WERI-Rb-1 (cell line): ENCODE results near the gene ARHGAP40.

Experiments
- DNase-seq: peaks from one replicate; pipeline ENCODE4 v3.0.0-alpha.2; 2020
- H3K27ac ChIP-seq: fragments of 250-450 bp; sonication (Bioruptor Pico); 2 replicates; pipeline ENCODE4 v1.5.1; 2020; ENCODE audit warnings: mild to moderate bottlenecking, moderate library complexity
- H3K27me3 ChIP-seq: fragments of 250-450 bp; sonication (Bioruptor Pico); 2 replicates; pipeline ENCODE4 v1.5.1; 2021; ENCODE audit warnings: mild to moderate bottlenecking, low read depth, moderate library complexity; ENCODE audit not compliant: insufficient read depth, severe bottlenecking
- H3K36me3 ChIP-seq: fragments of 250-450 bp; sonication (Bioruptor Pico); 2 replicates; pipeline ENCODE4 v1.5.1; 2020; ENCODE audit warnings: mild to moderate bottlenecking, moderate library complexity
- H3K4me3 ChIP-seq: 2 replicates; pipeline ENCODE4 v1.5.1; 2011; ENCODE audit warnings: low read depth, mild to moderate bottlenecking, control low read depth, low read length
- H3K9me3 ChIP-seq: fragments of 250-450 bp; sonication (Bioruptor Pico); 2 replicates; pipeline ENCODE4 v1.5.1; 2021; ENCODE audit warnings: mild to moderate bottlenecking, moderate library complexity; ENCODE audit not compliant: severe bottlenecking
- TF ChIP-seq, protein P1 (sequence below): IDR thresholded peaks from 2 replicates; pipeline ENCODE4 v1.5.1; 2011; ENCODE audit warnings: low read depth, mild to moderate bottlenecking, control low read depth, inconsistent platforms, low read length

The ARHGAP40 gene

DNA sequence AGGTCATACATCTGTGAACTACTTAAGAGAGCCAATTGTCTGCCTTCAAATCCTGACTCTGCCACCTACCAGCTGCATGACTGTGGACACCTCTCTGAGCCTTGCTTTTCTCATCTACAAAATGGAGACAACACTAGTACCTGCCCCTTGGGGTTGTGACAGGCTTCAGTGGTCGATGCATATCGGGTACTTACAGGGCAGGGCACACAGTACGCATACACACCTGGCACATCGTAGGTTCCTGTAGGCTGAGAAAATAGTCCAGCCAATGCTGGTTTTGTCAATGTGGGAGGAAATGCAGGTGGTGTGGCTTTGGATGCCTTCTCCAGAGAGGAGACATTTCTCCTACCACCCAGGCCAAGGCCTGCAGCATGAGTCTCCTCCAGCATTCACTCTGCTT lies 18.3 kb upstream of the ARHGAP40 start:
- no peaks in the 10 kb centered on the region for H3K36me3 ChIP-seq
- no peaks in the 10 kb centered on the region for H3K27me3 ChIP-seq
- TF ChIP-seq, protein P1, sequence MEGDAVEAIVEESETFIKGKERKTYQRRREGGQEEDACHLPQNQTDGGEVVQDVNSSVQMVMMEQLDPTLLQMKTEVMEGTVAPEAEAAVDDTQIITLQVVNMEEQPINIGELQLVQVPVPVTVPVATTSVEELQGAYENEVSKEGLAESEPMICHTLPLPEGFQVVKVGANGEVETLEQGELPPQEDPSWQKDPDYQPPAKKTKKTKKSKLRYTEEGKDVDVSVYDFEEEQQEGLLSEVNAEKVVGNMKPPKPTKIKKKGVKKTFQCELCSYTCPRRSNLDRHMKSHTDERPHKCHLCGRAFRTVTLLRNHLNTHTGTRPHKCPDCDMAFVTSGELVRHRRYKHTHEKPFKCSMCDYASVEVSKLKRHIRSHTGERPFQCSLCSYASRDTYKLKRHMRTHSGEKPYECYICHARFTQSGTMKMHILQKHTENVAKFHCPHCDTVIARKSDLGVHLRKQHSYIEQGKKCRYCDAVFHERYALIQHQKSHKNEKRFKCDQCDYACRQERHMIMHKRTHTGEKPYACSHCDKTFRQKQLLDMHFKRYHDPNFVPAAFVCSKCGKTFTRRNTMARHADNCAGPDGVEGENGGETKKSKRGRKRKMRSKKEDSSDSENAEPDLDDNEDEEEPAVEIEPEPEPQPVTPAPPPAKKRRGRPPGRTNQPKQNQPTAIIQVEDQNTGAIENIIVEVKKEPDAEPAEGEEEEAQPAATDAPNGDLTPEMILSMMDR = no peak
- no peak overlapping the region for H3K4me3 ChIP-seq
- no peak for DNase-seq
- no peak overlapping the region for H3K27ac ChIP-seq
- H3K9me3 ChIP-seq = no peaks in the 10 kb centered on the region

DNA sequence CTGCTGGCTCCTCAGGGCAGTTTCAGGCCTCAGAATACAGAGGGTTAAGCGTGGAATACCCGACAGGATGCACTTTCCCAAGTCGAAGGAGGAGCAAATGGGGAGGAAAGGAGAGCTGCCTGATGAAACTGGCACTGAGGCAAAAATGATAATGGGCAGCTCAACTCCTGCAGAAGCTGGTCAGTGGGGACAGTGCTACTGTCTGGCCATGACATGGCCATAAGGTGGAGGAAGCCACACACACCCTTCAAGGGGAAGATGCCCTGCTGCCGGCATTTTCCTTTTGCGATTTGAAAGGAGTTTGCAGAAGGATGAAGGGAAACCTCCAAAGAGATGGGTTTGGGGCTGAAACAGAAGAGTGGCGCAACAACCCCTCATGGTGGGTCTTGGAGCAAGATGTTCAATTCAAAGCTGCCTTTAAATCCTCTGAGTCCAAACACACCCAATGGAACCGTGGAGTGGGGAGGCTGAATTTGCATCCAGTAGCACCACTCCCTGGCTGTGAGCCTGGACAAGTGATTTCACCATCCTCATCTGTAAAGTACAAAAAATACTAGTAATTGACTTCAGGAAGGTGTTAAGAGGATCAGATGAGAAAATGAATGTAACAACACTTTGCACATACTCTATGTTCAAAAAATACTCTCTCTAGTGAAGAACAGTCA lies 17.4 kb upstream of the ARHGAP40 start:
- Histone ChIP-seq H3K9me3 (no peaks in the 10 kb centered on the region), H3K27ac (no peak overlapping the region), H3K27me3 (no peaks in the 10 kb centered on the region), H3K4me3 (no peak overlapping the region), H3K36me3 (no peaks in the 10 kb centered on the region)
- TF ChIP-seq, protein P1 = no peak
- no peak for DNase-seq

DNA sequence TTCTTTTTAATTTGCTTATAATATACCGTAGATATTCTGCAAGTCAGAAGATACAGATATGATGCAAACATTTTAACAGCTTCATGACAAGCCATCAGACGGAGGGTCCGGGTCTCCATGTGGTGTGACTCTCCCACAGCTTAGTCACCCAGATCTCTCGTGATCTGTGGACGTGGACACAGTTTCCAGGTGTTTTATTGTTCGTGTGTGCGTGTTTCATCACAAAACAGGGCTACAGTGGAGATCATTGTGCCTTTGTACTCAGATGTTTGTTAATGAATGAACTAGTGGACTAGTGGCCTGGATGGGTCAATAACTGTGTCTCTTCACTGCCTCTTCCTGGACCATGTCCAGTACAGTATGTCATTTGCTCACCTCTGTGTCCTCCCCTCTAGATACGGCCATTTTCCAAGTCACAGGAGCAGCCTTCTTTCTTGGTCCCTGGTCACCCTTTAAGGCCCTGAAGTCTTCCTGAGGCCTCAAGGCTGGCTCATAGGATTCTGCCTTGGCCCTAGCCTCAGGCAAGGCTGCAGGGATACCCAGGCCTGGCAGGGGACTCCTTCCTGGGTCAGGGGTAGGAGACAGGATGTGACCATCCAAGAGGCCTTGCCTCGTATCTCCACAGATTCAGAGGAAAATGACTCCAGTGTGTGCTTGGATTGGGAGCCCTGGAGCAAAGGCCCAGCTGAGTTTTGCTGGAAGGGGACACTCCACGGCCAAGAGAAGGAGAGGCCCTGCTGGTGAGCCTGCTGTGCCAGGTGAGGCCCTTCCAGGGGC lies 16.0 kb upstream of the ARHGAP40 start:
- H3K9me3 ChIP-seq = no peaks in the 10 kb centered on the region
- TF ChIP-seq, protein P1 = no peak
- DNase-seq = no peak
- H3K27me3 ChIP-seq = no peaks in the 10 kb centered on the region
- H3K36me3 ChIP-seq = no peaks in the 10 kb centered on the region
- H3K4me3 ChIP-seq = no peak overlapping the region
- H3K27ac ChIP-seq = no peak overlapping the region

DNA sequence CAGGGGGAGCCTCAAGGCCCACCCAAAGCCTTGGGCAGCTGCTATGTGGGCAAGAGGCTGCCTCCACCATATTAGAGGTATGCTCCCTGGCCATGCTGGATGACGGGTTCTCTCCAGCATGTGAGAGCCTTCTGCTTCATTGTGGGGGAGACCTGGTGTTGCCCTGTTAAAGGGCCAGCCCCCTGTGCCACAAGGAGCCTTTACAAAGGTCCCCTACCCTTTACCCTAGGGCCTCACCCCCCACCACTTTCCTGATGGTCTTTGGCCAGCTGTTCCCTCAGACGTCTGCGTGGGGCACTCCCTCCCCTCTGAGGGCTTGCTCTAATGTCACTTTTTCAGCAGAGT lies 15.5 kb upstream of the ARHGAP40 start:
- H3K27ac ChIP-seq = no peak overlapping the region
- TF ChIP-seq, protein P1 = no peak
- no peaks in the 10 kb centered on the region for H3K36me3 ChIP-seq
- no peaks in the 10 kb centered on the region for H3K27me3 ChIP-seq
- H3K4me3 ChIP-seq = no peak overlapping the region
- H3K9me3 ChIP-seq = no peaks in the 10 kb centered on the region
- DNase-seq = no peak

DNA sequence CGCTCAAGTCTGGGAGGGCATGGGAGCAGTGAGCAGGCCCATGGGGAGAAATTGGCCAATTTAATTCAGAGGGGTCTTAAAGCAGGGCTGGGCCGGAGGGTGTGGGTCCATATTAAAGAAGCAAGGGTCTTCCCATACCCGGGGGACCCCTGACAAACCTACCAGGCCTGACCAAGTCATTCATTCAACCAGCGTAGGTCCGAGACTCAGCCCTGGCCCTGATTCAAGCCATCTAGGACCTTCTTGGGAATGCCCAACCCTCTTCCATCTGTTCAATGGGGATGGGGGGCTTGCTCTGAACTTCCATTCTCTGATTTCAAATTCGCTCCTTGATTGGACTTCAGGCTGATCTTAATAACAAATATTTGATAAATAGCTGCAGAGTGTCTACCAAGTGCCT lies 13.3 kb upstream of the ARHGAP40 start:
- Histone ChIP-seq H3K27me3 (no peaks in the 10 kb centered on the region), H3K4me3 (no peak overlapping the region), H3K36me3 (no peaks in the 10 kb centered on the region), H3K27ac (no peak overlapping the region), H3K9me3 (no peaks in the 10 kb centered on the region)
- TF ChIP-seq, protein P1 = no peak
- DNase-seq = no peak
